GM13976 (cell line): ENCODE measurements around the gene BICRA.
"Not testable (repeated sequence)": the region's sequence is repeated elsewhere in the genome, so short reads cannot be mapped to it uniquely, and the experiment has no call there.

Experiments used
- DNase-seq: peaks from one replicate; pipeline ENCODE4 v3.0.0; 2012; ENCODE audit warnings: low spot score
- in situ Hi-C: fragments of 300-500 bp; cut with MboI; formaldehyde crosslinking; loops from one replicate; pipeline ENCODE4 v1.12.0; 2022; ENCODE audit warnings: low sequenced_read_pairs, mixed read lengths, inconsistent platforms; ENCODE audit not compliant: unreplicated experiment
- TF ChIP-seq, protein P1 (sequence below): IDR thresholded peaks from 2 replicates; pipeline ENCODE4 v1.5.1; 2012; ENCODE audit warnings: borderline replicate concordance, mild to moderate bottlenecking; ENCODE audit not compliant: insufficient read depth; ENCODE audit errors: extremely low read depth, missing control alignments, control extremely low read depth

Gene BICRA

DNA sequence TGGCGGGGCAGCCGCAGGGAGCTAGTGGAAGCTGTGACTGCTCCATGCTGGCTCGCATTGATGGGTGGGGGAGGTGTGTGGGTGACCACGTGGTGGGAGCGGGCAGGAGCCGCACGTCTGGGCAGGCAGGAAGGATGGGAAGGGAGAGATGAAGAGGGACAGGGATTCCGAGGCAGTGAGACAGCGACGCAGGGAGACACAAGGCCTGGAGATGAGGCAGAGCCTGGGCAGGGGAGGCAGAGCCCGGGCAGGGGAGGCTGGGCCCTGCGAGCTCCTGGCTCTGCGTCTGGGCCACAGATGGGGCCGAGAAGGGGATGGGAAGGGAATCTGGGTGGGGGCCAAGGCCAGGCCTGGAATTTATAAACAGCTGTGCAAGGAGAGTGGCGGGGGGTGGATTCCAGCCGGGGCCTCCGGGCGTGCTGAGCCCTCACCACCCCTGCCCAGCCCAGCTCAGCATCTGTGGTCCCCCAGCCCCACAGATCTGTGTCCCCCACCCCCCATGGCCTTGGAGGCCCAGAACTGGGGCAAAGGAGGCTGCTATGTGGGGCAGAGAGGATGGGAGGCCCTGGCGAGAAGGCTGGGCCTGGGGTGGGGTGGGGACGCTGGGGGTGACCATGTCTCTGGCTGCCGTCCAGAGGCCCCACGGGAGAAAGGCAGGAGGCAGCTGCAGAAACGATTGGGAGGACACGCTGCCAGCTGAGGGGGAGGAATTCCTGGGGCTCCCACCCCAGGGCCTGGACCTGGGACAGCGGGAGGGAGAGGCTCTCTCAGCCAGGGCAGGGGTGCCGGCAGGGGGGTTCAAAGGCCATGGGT is 110.3 kb downstream of the BICRA start:
- TF ChIP-seq, protein P1, sequence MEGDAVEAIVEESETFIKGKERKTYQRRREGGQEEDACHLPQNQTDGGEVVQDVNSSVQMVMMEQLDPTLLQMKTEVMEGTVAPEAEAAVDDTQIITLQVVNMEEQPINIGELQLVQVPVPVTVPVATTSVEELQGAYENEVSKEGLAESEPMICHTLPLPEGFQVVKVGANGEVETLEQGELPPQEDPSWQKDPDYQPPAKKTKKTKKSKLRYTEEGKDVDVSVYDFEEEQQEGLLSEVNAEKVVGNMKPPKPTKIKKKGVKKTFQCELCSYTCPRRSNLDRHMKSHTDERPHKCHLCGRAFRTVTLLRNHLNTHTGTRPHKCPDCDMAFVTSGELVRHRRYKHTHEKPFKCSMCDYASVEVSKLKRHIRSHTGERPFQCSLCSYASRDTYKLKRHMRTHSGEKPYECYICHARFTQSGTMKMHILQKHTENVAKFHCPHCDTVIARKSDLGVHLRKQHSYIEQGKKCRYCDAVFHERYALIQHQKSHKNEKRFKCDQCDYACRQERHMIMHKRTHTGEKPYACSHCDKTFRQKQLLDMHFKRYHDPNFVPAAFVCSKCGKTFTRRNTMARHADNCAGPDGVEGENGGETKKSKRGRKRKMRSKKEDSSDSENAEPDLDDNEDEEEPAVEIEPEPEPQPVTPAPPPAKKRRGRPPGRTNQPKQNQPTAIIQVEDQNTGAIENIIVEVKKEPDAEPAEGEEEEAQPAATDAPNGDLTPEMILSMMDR: no peak
- in situ Hi-C loops: no loop called here
- DNase-seq: no peak

DNA sequence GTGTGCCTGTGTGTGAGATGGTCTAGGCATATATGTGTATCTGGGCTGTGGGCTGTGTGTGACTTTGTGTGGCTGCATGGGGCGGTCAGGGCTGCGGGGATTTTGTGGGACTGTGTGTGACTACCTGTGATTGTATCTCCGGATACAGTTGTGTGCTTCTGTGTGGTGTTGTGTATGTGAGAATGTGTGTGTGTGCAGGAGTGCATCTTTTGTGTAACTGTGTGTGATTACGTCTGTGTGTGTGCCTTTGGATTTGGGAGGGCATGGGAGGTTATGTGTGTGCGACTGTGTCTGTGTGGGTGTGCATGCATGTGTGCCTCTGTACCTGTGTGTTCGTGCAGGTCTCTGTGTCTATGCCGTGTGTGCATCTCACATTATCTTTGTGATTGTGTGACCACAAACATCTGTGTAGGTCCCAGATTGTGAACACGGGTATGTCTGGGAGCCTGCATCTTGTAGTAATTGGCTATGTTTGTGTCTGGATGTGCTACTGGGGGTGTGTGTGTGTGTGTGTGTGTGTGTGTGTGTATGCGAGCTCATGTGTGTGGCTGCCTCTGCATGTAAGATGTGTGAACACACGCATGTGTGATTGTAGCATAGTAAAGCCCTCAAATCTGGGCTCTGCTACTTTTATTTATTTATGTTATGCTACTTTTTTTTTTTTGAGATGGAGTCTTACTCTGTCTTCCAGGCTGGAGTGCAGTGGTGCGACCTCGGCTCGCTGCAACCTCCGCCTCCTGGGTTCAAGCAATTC is 111.9 kb downstream of the BICRA start:
- in situ Hi-C loops: no loop called here
- no peak for DNase-seq
- TF ChIP-seq, protein P1: no peak

DNA sequence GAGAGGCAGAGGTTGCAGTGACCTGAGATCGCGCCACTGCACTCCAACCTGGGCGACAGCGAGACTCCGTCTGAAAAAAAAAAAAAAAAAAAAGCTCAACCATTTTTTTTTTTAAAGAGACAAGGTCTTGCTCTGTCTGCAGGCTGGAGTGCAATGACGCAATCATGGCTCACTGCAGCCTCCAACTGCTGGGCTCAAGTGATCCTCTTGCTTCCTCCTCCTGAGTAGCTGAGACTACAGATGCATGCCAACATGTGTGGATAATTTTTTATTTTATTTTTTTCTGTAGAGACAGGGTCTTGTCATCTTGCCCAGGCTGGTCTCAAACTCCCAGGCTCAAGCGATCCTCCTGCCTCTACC is 114.6 kb downstream of the BICRA start:
- TF ChIP-seq, protein P1: no peak
- in situ Hi-C loops: no loop called here
- no peak for DNase-seq

DNA sequence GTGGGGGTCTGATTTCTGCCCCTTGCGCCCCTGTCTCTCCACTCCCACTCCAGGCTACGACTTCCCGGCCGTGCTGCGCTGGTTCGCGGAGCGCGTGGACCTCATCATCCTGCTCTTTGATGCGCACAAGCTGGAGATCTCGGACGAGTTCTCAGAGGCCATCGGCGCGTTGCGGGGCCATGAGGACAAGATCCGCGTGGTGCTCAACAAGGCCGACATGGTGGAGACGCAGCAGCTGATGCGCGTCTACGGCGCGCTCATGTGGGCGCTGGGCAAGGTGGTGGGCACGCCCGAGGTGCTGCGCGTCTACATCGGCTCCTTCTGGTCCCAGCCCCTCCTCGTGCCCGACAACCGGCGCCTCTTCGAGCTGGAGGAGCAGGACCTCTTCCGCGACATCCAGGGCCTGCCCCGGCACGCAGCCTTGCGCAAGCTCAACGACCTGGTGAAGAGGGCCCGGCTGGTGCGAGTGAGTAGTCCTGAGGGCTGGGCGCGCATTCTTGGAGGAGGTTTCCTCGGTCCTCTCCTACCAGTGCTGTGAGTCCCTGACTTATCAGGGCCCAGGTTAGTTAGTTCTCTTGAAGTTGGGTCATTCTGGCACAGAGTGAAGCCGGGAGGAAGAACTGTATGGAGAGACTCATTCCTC is 116.9 kb downstream of the BICRA start:
- TF ChIP-seq, protein P1: no peak
- in situ Hi-C loops: no loop called here
- no peak for DNase-seq

DNA sequence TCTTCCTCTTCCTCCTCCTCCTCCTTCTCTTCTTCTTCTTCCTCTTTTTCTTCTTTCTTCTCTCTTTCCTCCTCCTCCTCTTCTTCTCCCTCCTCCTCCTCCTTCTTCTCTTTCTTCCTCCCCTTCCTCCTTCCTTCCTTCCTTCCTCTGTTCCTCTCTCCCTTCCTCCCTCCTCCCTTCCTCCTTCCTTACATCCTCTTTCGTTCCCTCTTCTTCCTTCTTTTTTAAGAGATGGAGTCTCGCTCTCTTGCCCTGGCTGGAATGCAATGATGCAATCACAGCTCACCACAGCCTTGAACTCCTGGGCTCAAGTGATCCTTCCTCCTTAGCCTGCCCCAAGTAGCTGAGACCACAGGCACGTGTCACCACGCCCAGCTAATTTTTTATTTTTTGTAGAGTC is 117.5 kb downstream of the BICRA start:
- TF ChIP-seq, protein P1: no peak
- DNase-seq: no peak
- in situ Hi-C loops: no loop called here

DNA sequence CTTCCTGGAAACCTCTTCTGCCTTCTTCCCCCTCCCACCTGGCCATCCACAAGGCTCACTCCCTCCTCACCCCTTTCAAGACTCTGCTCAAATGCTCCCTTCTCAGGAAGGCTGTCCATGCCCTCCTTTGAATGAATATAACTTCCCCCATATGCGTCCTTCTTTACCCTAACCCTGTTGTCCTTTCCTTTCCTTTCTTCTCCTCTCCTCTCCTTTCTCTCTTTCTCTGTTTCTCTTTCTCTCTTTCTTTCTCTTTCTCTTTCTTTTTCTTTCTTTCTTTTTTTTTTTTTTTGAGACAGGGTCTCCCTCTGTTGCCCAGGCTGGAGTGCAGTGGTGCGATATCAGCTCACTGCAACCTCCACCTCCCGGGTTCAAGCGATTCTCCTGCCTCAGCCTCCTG is 119.4 kb downstream of the BICRA start:
- in situ Hi-C loops, DNase-seq: not testable (repeated sequence)

DNA sequence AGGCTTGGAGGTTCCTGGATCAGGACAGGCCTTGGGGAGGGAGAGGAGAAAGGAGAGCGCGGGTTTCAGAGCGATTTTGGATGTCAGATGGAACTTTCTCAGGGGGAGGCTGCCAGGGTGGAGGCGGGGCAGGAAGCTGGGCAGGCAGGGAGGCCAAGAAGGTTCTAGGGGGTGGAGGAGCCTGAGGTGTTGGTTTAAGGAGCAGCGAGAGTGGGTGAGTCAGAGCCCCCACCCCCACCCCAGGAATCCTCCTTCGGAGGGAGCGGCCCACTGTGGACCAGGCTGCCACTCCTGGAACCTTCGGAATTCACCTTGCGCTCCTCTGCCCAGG is 120.5 kb downstream of the BICRA start:
- no peak for DNase-seq
- TF ChIP-seq, protein P1: no peak
- in situ Hi-C loops: no loop called here
